Measurements from ENCODE around the gene IFNAR1. TPM values are rescaled to one million over a fixed set of nuclear protein-coding genes. Genes with fewer than 3 reads are reported as not detected.
A peak's percentile ranks its signal among the peaks of the same experiment; 100 is the strongest.
"Not testable (repeated sequence)": the region's sequence is repeated elsewhere in the genome, so short reads cannot be mapped to it uniquely, and the experiment has no call there.

Gene IFNAR1
- total RNA-seq, 6 experiments from 2014 or later, result 42.0 to 49.7 (median 43.6) TPM

DNA sequence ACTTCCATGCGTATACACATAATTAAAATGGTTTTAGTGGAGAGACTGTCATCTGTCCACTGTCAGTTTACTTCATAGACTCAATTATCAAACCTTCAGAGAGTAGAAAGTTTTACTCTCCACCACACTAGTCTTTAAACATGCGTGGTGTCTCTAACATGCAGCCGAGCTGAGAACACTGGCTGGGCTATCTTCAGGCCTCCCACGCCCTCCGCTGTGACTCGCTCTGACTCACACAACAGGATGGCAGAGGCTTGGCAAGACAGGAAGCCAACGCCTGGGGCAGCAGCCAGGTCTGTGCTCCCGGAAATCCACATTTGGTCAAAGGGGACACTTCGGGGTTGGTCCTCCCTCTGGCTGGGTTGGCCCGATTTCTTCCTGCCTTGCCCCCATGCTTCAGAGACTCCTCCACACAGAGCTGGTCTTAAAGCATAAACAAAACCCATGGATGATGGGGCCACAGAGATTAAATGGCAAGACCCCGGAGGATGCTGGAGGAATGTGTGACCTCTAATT is 55.8 kb downstream of the IFNAR1 start:
- Mint-ChIP-seq H3K27me3 (ENCODE audit: insufficient read depth) (no peaks in the 10 kb centered on the region; the same call in 1 of the 2 replicates), H3K4me3 (peak overlapping the region; percentile 64), H3K36me3 (ENCODE audit: low read depth) (no peaks in the 10 kb centered on the region), H3K27ac (peak overlapping the region; percentile 96), H3K9me3 (no peaks in the 10 kb centered on the region), H3K4me1 (ENCODE audit: low read depth) (peaks cover 53% of the 10 kb centered on the region)
- TF ChIP-seq, protein P1, sequence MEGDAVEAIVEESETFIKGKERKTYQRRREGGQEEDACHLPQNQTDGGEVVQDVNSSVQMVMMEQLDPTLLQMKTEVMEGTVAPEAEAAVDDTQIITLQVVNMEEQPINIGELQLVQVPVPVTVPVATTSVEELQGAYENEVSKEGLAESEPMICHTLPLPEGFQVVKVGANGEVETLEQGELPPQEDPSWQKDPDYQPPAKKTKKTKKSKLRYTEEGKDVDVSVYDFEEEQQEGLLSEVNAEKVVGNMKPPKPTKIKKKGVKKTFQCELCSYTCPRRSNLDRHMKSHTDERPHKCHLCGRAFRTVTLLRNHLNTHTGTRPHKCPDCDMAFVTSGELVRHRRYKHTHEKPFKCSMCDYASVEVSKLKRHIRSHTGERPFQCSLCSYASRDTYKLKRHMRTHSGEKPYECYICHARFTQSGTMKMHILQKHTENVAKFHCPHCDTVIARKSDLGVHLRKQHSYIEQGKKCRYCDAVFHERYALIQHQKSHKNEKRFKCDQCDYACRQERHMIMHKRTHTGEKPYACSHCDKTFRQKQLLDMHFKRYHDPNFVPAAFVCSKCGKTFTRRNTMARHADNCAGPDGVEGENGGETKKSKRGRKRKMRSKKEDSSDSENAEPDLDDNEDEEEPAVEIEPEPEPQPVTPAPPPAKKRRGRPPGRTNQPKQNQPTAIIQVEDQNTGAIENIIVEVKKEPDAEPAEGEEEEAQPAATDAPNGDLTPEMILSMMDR (IDR thresholded peaks at IDR 0.05), result no peak
- DNase-seq, result peak; percentile 96

DNA sequence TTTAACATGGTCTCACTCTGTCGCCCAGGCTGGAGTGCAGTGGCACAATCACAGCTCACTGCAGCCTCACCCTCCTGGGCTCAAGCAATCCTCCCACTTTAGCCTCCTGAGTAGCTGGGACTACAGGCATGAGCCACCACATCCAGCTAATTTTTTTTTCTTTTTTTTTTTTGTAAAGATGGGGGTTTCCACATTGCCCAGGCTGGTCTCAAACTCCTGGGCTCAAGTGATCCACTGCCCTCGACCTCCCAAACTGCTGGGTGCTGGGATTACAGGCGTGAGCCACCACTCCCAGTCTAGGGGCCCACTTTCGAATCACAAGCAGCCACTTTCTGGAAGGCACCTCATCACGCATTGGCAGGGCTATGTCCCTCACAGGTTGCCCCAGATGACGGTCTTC is 56.6 kb downstream of the IFNAR1 start:
- not testable (repeated sequence) for H3K9me3 Mint-ChIP-seq; DNase-seq; H3K36me3 Mint-ChIP-seq (ENCODE audit: low read depth); H3K27me3 Mint-ChIP-seq (ENCODE audit: insufficient read depth); H3K27ac Mint-ChIP-seq; H3K4me3 Mint-ChIP-seq
- H3K4me1 Mint-ChIP-seq (ENCODE audit: low read depth), result peaks cover 53% of the 10 kb centered on the region

- Mint-ChIP-seq H3K4me1 (ENCODE audit: low read depth) (peaks cover 47% of the 10 kb centered on the region), H3K4me3 (peak overlapping the region; percentile 46), H3K9me3 (no peaks in the 10 kb centered on the region), H3K36me3 (ENCODE audit: low read depth) (no peaks in the 10 kb centered on the region), H3K27me3 (ENCODE audit: insufficient read depth) (no peaks in the 10 kb centered on the region; the same call in 1 of the 2 replicates), H3K27ac (peak overlapping the region; percentile 77)
- TF ChIP-seq, protein P1 (IDR thresholded peaks at IDR 0.05), result no peak
- peak; percentile 52 for DNase-seq
Observed at GRCh38 chr21:33383056-33383888, 58.5 kb downstream of the IFNAR1 start.

- H3K4me3 Mint-ChIP-seq, result no peak overlapping the region
- no peak overlapping the region for H3K27ac Mint-ChIP-seq
- H3K27me3 Mint-ChIP-seq (ENCODE audit: insufficient read depth), result no peaks in the 10 kb centered on the region; the same call in 1 of the 2 replicates
- TF ChIP-seq, protein P1 (IDR thresholded peaks at IDR 0.05), result no peak
- DNase-seq, result no peak
- no peaks in the 10 kb centered on the region for H3K9me3 Mint-ChIP-seq
- peaks cover 37% of the 10 kb centered on the region for H3K4me1 Mint-ChIP-seq (ENCODE audit: low read depth)
- H3K36me3 Mint-ChIP-seq (ENCODE audit: low read depth), result no peaks in the 10 kb centered on the region
Observed at GRCh38 chr21:33384841-33385331, 60.1 kb downstream of the IFNAR1 start.

DNA sequence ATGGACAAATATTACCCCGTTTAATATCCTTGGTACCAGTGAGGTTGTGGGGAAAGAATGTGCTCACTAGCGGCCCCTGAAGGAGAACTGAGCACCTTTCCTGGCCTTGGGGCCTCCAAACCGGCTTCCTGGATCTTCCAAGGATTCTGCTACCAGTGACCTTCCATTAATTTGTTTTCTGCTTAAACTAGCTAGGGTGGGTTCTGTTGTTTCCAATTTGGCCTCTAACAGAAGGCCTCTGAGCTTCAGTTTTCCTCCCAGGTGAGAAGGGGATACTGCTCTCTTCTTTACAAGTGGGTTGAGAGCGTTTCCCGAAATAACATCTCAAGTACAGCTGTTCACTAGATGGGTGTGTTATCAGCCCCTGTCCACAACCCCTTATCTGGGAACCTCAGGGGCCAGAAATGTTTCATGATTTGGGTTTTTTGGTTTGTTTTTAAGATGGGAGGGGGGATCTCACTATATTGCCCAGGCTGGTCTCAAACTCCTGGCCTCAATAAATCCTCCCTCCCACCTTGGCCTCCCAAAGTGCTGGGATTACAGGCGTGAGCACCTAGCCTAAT is 61.5 kb downstream of the IFNAR1 start:
- no peak for DNase-seq
- H3K36me3 Mint-ChIP-seq (ENCODE audit: low read depth), result no peaks in the 10 kb centered on the region
- TF ChIP-seq, protein P1 (IDR thresholded peaks at IDR 0.05), result peak; percentile 48; the same call in 1 of the 2 replicates
- no peak overlapping the region for H3K4me3 Mint-ChIP-seq
- H3K4me1 Mint-ChIP-seq (ENCODE audit: low read depth), result peaks cover 23% of the 10 kb centered on the region
- H3K27ac Mint-ChIP-seq, result no peak overlapping the region
- peaks cover 4% of the 10 kb centered on the region for H3K27me3 Mint-ChIP-seq (ENCODE audit: insufficient read depth)
- H3K9me3 Mint-ChIP-seq, result no peaks in the 10 kb centered on the region

- Mint-ChIP-seq H3K27me3 (ENCODE audit: insufficient read depth) (peaks cover 4% of the 10 kb centered on the region), H3K9me3 (no peaks in the 10 kb centered on the region), H3K36me3 (ENCODE audit: low read depth) (no peaks in the 10 kb centered on the region), H3K27ac (no peak overlapping the region), H3K4me3 (no peak overlapping the region), H3K4me1 (ENCODE audit: low read depth) (peaks cover 15% of the 10 kb centered on the region)
- TF ChIP-seq, protein P1 (IDR thresholded peaks at IDR 0.05), result no peak
- DNase-seq, result no peak
Observed at GRCh38 chr21:33387294-33387693, 62.5 kb downstream of the IFNAR1 start.

All from HFFc6 (cell line).